H1 (cell line): ENCODE measurements around the gene TNN. TPM values are rescaled to one million over a fixed set of nuclear protein-coding genes. Genes with fewer than 3 reads are reported as not detected.

Experiments used
- ATF2 ChIP-seq: IDR thresholded peaks from 2 replicates; pipeline ENCODE4 v1.6.1; 2012; ENCODE audit warnings: low read length, inconsistent platforms
- CBX5 ChIP-seq: fragments of 300-800, 300-1000 bp; sonication (generic); IDR thresholded peaks from 2 replicates; pipeline ENCODE4 v1.7.1; 2016; ENCODE audit warnings: antibody characterized with exemption, low read length, low read depth
- SRF ChIP-seq: IDR thresholded peaks from 2 replicates; pipeline ENCODE4 v1.6.1; 2011; ENCODE audit warnings: mild to moderate bottlenecking, low read depth, low read length, moderate library complexity
- polyA plus RNA-seq, 7 experiments: library from polyadenylated mRNA; depleted of rRNA in 3 of 7; stranded (reverse) in 5 of 7; unstranded in 2 of 7; fragments of >200 nt in 5 of 7; fragments of 200-250 nt in 2 of 7; gene quantifications; 1 replicate in 5 of 7; 2 replicates in 1 of 7; 4 replicates in 1 of 7; pipeline versions ENCODE4 v1.2.1 to v1.2.3, GENCODE V29; 2011 to 2013; ENCODE audit warnings: missing spikeins in 2 of 7, mixed read lengths in 2 of 7
- total RNA-seq: library from RNA; stranded (reverse); fragmentation: NEBNext Ultra II Directional; extraction: Animal tissue kit (Norgen Biotek cat#: 25700); gene quantifications from 2 replicates; pipeline ENCODE4 v1.2.1, GENCODE V29; 2021

The TNN gene
- total and polyA plus RNA-seq, 2 of the 8 experiments (the other 6 are each of a cell fraction or from before 2014, with no cell fraction given): 0.21 to 0.30 TPM

DNA sequence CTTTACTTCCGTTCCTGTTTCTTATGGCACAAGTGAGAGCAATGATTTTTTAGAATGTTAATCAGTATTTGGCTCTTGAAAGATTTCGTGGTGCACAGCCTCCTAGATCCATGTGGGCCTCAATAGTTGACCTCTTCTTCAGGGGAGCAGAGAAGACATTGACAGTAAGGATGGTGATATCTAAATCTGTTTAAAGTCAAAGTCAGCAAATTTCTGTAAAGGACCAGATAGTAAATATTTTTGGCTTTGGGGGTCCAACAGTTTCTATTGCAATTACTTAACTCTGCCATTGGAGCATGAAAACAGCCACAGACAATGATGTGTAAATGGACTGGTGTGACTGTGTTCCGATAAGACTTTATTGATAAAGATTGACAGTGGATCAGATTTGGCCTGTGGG, 27.4 kb downstream of the TNN start (continued):
- TF ChIP-seq ATF2: no peak
- no peak for TF ChIP-seq SRF
- TF ChIP-seq CBX5: no peak
